Measurements from ENCODE around the gene SLC16A10.

SLC16A10 gene

DNA sequence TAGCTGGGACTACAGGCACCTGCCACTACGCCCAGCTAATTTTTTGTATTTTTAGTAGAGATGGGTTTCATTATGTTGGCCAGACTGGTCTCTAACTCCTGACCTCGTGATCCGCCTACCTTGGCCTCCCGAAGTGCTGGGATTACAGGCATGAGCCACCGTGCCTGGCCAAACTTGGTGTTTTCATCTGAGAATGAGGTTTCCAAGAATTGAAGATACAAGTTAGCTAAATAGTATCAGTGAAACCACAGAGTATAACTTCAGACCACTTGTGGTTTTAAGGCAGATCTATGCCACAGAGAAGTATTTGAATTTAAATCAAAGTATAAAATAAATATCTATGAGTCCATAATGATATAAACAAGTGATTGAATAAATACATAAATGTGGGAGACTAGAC, 70.1 kb downstream of the SLC16A10 start:
- no peak for TF ChIP-seq CTCF (conservative IDR thresholded peaks at IDR 0.05; ENCODE audit: control insufficient read depth, insufficient read depth, low read depth, low read length)
- DNase-seq (ENCODE audit: low read depth): no peak
- H3K4me3 ChIP-seq (ENCODE audit: control insufficient read depth, low read depth, low read length): no peak overlapping the region

DNA sequence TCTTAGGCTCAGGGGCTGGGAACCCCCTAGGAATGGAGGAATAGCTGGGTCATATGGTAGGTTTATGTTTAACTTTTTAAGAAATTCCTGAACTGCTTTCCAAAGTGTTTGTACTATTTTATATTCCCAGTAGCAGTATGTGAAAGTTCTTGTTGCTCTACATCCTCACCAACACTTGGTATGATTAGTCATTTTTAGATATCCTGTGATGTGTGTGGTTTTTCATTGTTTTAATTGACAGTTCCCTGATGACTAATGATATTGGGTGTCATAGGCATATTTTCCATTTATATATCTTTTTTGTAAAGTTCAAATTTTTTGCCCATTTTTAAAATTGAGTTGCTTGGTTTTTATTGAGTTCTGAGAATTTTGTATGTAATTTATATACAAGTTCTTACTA, 72.3 kb downstream of the SLC16A10 start:
- no peak for TF ChIP-seq CTCF (conservative IDR thresholded peaks at IDR 0.05; ENCODE audit: control insufficient read depth, insufficient read depth, low read depth, low read length)
- DNase-seq (ENCODE audit: low read depth): no peak
- H3K4me3 ChIP-seq (ENCODE audit: control insufficient read depth, low read depth, low read length): no peak overlapping the region

GRCh38 chr6:111161650-111162049, 74.3 kb downstream of the SLC16A10 start:
- DNase-seq (ENCODE audit: low read depth): no peak
- H3K4me3 ChIP-seq (ENCODE audit: control insufficient read depth, low read depth, low read length): no peak overlapping the region
- TF ChIP-seq CTCF (conservative IDR thresholded peaks at IDR 0.05; ENCODE audit: control insufficient read depth, insufficient read depth, low read depth, low read length): no peak

GRCh38 chr6:111162504-111162903, 75.2 kb downstream of the SLC16A10 start:
- no peak for TF ChIP-seq CTCF (conservative IDR thresholded peaks at IDR 0.05; ENCODE audit: control insufficient read depth, insufficient read depth, low read depth, low read length)
- no peak for DNase-seq (ENCODE audit: low read depth)
- H3K4me3 ChIP-seq (ENCODE audit: control insufficient read depth, low read depth, low read length): no peak overlapping the region

DNA sequence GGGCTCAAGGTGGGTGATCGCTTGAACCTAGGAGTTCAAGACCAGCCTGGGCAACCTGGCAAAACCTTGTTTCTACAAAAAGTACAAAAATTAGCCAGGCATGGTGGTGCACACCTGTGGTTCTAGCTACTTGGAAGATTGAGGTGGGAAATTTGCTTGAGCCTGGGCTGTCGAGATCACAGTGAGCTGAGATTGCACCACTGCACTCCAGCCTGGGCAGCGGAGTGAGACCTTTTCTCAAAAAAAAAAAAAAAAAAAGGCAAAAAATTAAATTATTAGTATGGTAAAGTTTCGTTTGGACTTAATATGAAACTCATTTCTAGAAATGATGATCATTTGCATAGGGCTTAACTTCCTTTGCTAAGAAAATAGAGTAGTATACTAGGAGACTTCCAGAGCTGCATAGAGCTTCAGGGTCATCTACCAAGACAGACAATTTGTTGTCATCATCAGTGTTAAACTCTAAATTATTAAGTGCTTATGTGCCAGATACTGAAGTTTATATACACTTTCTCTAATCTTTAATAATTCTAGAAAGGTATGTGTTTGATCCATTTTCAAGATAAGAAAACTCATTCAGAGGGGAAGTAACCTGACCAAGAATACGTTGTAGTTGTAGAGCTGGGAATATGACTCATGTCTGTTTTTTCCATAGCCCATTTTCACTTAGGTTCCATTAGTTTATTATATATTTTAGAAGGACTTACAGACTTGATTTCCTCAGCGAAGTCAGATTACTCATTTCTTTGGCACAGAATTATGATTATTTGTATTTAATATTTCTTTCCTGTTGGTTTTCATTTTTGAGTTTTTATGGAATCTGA, 84.5 kb downstream of the SLC16A10 start:
- no peak for DNase-seq (ENCODE audit: low read depth)
- no peak for TF ChIP-seq CTCF (conservative IDR thresholded peaks at IDR 0.05; ENCODE audit: control insufficient read depth, insufficient read depth, low read depth, low read length)

DNA sequence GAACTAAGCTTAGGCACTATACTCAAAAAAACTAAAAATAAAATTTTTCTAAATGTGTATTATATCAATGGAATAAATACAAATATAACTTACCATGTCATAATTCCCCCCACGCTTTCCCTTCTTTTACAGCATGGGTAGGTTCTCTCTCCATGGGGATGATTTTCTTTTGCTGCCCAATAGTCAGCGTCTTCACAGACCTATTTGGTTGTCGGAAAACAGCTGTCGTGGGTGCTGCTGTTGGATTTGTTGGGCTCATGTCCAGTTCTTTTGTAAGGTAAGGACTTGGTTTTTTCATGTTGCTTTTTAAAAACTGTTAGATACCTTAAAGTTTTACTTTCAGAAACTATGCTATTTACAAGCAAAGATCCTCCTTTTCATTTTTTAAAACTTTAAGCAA, 85.3 kb downstream of the SLC16A10 start:
- no peak overlapping the region for H3K4me3 ChIP-seq (ENCODE audit: control insufficient read depth, low read depth, low read length)
- TF ChIP-seq CTCF (conservative IDR thresholded peaks at IDR 0.05; ENCODE audit: control insufficient read depth, insufficient read depth, low read depth, low read length): no peak
- DNase-seq (ENCODE audit: low read depth): no peak

More for the DNA sequence above, 84.5 kb downstream of the SLC16A10 start:
- H3K4me3 ChIP-seq (ENCODE audit: control insufficient read depth, low read depth, low read length): no peak overlapping the region
